Measurements from ENCODE around the gene NEDD4L.

Gene NEDD4L

GRCh38 chr18:58069721-58070292 lies 25.8 kb downstream of the NEDD4L start:
- H3K9ac ChIP-seq (ENCODE audit: low read depth, low read length), result 0 out of 2 replicates have a peak overlapping the region, but pooled peaks have one; percentile 41
- H3K36me3 ChIP-seq (ENCODE audit: insufficient read depth, low read length), result no peaks in the 10 kb centered on the region
- H3K27ac ChIP-seq (ENCODE audit: low read depth, low read length), result peak overlapping the region; percentile 59
- peaks cover 15% of the 10 kb centered on the region for H3K4me1 ChIP-seq (ENCODE audit: insufficient read depth, low read length)
- H3K9me3 ChIP-seq (ENCODE audit: insufficient read depth, low read depth, low read length), result no peaks in the 10 kb centered on the region
- WGBS, result 52% methylated on average over 3 of the region's 3 CpGs
- no peaks in the 10 kb centered on the region for H3K27me3 ChIP-seq (ENCODE audit: insufficient read depth, low read length)
- no peak overlapping the region for H3K4me3 ChIP-seq (ENCODE audit: low read length)

GRCh38 chr18:58076052-58076451 lies 32.0 kb downstream of the NEDD4L start:
- 97% methylated on average over 2 of the region's 2 CpGs for WGBS
- Histone ChIP-seq H3K27ac (ENCODE audit: low read depth, low read length) (no peak overlapping the region), H3K4me1 (ENCODE audit: insufficient read depth, low read length) (peaks cover 6% of the 10 kb centered on the region; the same call in 1 of the 2 replicates), H3K36me3 (ENCODE audit: insufficient read depth, low read length) (no peaks in the 10 kb centered on the region), H3K27me3 (ENCODE audit: insufficient read depth, low read length) (no peaks in the 10 kb centered on the region), H3K9me3 (ENCODE audit: insufficient read depth, low read depth, low read length) (no peaks in the 10 kb centered on the region), H3K9ac (ENCODE audit: low read depth, low read length) (no peak overlapping the region), H3K4me3 (ENCODE audit: low read length) (no peak overlapping the region)

- 96% methylated on average over 9 of the region's 9 CpGs for WGBS
- H3K4me1 ChIP-seq (ENCODE audit: insufficient read depth, low read length), result peaks cover 6% of the 10 kb centered on the region; the same call in 1 of the 2 replicates
These were observed 33.3 kb downstream of the NEDD4L start for GRCh38 chr18:58077329-58077728.

GRCh38 chr18:58078889-58079573 lies 35.0 kb downstream of the NEDD4L start:
- Histone ChIP-seq H3K9me3 (ENCODE audit: insufficient read depth, low read depth, low read length) (no peaks in the 10 kb centered on the region), H3K27me3 (ENCODE audit: insufficient read depth, low read length) (no peaks in the 10 kb centered on the region), H3K27ac (ENCODE audit: low read depth, low read length) (no peak overlapping the region), H3K4me3 (ENCODE audit: low read length) (no peak overlapping the region), H3K9ac (ENCODE audit: low read depth, low read length) (no peak overlapping the region), H3K4me1 (ENCODE audit: insufficient read depth, low read length) (peaks cover 6% of the 10 kb centered on the region; the same call in 1 of the 2 replicates), H3K36me3 (ENCODE audit: insufficient read depth, low read length) (no peaks in the 10 kb centered on the region)
- WGBS, result 92% methylated on average over 11 of the region's 11 CpGs

More at GRCh38 chr18:58077329-58077728, 33.3 kb downstream of the NEDD4L start:
- Histone ChIP-seq H3K36me3 (ENCODE audit: insufficient read depth, low read length) (no peaks in the 10 kb centered on the region), H3K27ac (ENCODE audit: low read depth, low read length) (no peak overlapping the region), H3K27me3 (ENCODE audit: insufficient read depth, low read length) (no peaks in the 10 kb centered on the region), H3K9me3 (ENCODE audit: insufficient read depth, low read depth, low read length) (no peaks in the 10 kb centered on the region), H3K4me3 (ENCODE audit: low read length) (no peak overlapping the region), H3K9ac (ENCODE audit: low read depth, low read length) (no peak overlapping the region)

- peaks cover 6% of the 10 kb centered on the region; the same call in 1 of the 2 replicates for H3K4me1 ChIP-seq (ENCODE audit: insufficient read depth, low read length)
- 67% methylated on average over 3 of the region's 3 CpGs for WGBS
- H3K36me3 ChIP-seq (ENCODE audit: insufficient read depth, low read length), result no peaks in the 10 kb centered on the region
- no peaks in the 10 kb centered on the region for H3K27me3 ChIP-seq (ENCODE audit: insufficient read depth, low read length)
- H3K4me3 ChIP-seq (ENCODE audit: low read length), result no peak overlapping the region
- no peak overlapping the region for H3K9ac ChIP-seq (ENCODE audit: low read depth, low read length)
- no peak overlapping the region for H3K27ac ChIP-seq (ENCODE audit: low read depth, low read length)
- no peaks in the 10 kb centered on the region for H3K9me3 ChIP-seq (ENCODE audit: insufficient read depth, low read depth, low read length)
These were observed 36.4 kb downstream of the NEDD4L start for GRCh38 chr18:58080451-58080850.

GRCh38 chr18:58087928-58088690 lies 44.1 kb downstream of the NEDD4L start:
- Histone ChIP-seq H3K4me3 (ENCODE audit: low read length) (no peak overlapping the region; the same call in 1 of the 2 replicates), H3K27me3 (ENCODE audit: insufficient read depth, low read length) (no peaks in the 10 kb centered on the region), H3K36me3 (ENCODE audit: insufficient read depth, low read length) (no peaks in the 10 kb centered on the region), H3K9me3 (ENCODE audit: insufficient read depth, low read depth, low read length) (peaks cover 7% of the 10 kb centered on the region), H3K27ac (ENCODE audit: low read depth, low read length) (peak overlapping the region; percentile 56), H3K4me1 (ENCODE audit: insufficient read depth, low read length) (peaks cover 15% of the 10 kb centered on the region), H3K9ac (ENCODE audit: low read depth, low read length) (no peak overlapping the region)
- 83% methylated on average over 5 of the region's 6 CpGs for WGBS

GRCh38 chr18:58088691-58089065 lies 44.7 kb downstream of the NEDD4L start:
- peaks cover 21% of the 10 kb centered on the region for H3K4me1 ChIP-seq (ENCODE audit: insufficient read depth, low read length)
- 91% methylated on average over 4 of the region's 4 CpGs for whole genome bisulfite sequencing
- H3K36me3 ChIP-seq (ENCODE audit: insufficient read depth, low read length), result no peaks in the 10 kb centered on the region
- no peak overlapping the region for H3K9ac ChIP-seq (ENCODE audit: low read depth, low read length)
- no peak overlapping the region for H3K4me3 ChIP-seq (ENCODE audit: low read length)
- H3K27ac ChIP-seq (ENCODE audit: low read depth, low read length), result no peak overlapping the region; the same call in 1 of the 2 replicates
- peaks cover 7% of the 10 kb centered on the region for H3K9me3 ChIP-seq (ENCODE audit: insufficient read depth, low read depth, low read length)
- H3K27me3 ChIP-seq (ENCODE audit: insufficient read depth, low read length), result no peaks in the 10 kb centered on the region

- Histone ChIP-seq H3K9ac (ENCODE audit: low read depth, low read length) (no peak overlapping the region), H3K4me1 (ENCODE audit: insufficient read depth, low read length) (peaks cover 41% of the 10 kb centered on the region), H3K4me3 (ENCODE audit: low read length) (no peak overlapping the region), H3K27me3 (ENCODE audit: insufficient read depth, low read length) (no peaks in the 10 kb centered on the region), H3K36me3 (ENCODE audit: insufficient read depth, low read length) (no peaks in the 10 kb centered on the region), H3K9me3 (ENCODE audit: insufficient read depth, low read depth, low read length) (peaks cover 7% of the 10 kb centered on the region), H3K27ac (ENCODE audit: low read depth, low read length) (no peak overlapping the region)
- WGBS, result 97% methylated on average over 2 of the region's 2 CpGs
These were observed 47.1 kb downstream of the NEDD4L start for GRCh38 chr18:58091099-58091611.

- WGBS, result 67% methylated on average over 4 of the region's 7 CpGs
- no peaks in the 10 kb centered on the region for H3K36me3 ChIP-seq (ENCODE audit: insufficient read depth, low read length)
- no peak overlapping the region for H3K4me3 ChIP-seq (ENCODE audit: low read length)
- no peak overlapping the region for H3K27ac ChIP-seq (ENCODE audit: low read depth, low read length)
- peaks cover 43% of the 10 kb centered on the region for H3K4me1 ChIP-seq (ENCODE audit: insufficient read depth, low read length)
- H3K9ac ChIP-seq (ENCODE audit: low read depth, low read length), result no peak overlapping the region
- H3K9me3 ChIP-seq (ENCODE audit: insufficient read depth, low read depth, low read length), result no peaks in the 10 kb centered on the region
- no peaks in the 10 kb centered on the region for H3K27me3 ChIP-seq (ENCODE audit: insufficient read depth, low read length)
These were observed 49.3 kb downstream of the NEDD4L start for GRCh38 chr18:58093311-58093803.

GRCh38 chr18:58095222-58095621 lies 51.2 kb downstream of the NEDD4L start:
- no peaks in the 10 kb centered on the region for H3K27me3 ChIP-seq (ENCODE audit: insufficient read depth, low read length)
- H3K4me3 ChIP-seq (ENCODE audit: low read length), result no peak overlapping the region
- no peaks in the 10 kb centered on the region for H3K9me3 ChIP-seq (ENCODE audit: insufficient read depth, low read depth, low read length)
- no peak overlapping the region for H3K9ac ChIP-seq (ENCODE audit: low read depth, low read length)
- H3K36me3 ChIP-seq (ENCODE audit: insufficient read depth, low read length), result no peaks in the 10 kb centered on the region
- WGBS, result 75% methylated on average over 8 of the region's 8 CpGs
- H3K4me1 ChIP-seq (ENCODE audit: insufficient read depth, low read length), result peaks cover 43% of the 10 kb centered on the region
- H3K27ac ChIP-seq (ENCODE audit: low read depth, low read length), result no peak overlapping the region

GRCh38 chr18:58095655-58096054 lies 51.6 kb downstream of the NEDD4L start:
- H3K27ac ChIP-seq (ENCODE audit: low read depth, low read length), result no peak overlapping the region
- no peaks in the 10 kb centered on the region for H3K36me3 ChIP-seq (ENCODE audit: insufficient read depth, low read length)
- no peak overlapping the region for H3K4me3 ChIP-seq (ENCODE audit: low read length)
- no peaks in the 10 kb centered on the region for H3K9me3 ChIP-seq (ENCODE audit: insufficient read depth, low read depth, low read length)
- no peaks in the 10 kb centered on the region for H3K27me3 ChIP-seq (ENCODE audit: insufficient read depth, low read length)
- H3K9ac ChIP-seq (ENCODE audit: low read depth, low read length), result no peak overlapping the region
- H3K4me1 ChIP-seq (ENCODE audit: insufficient read depth, low read length), result peaks cover 43% of the 10 kb centered on the region
- WGBS, result 91% methylated on average over 2 of the region's 2 CpGs
